22Rv1 (cell line): ENCODE data around the gene MYH16.
"Not testable (repeated sequence)": the region's sequence is repeated elsewhere in the genome, so short reads cannot be mapped to it uniquely, and the experiment has no call there.

Source experiments
- H3K27ac ChIP-seq: fragments of 450-650 bp; 2 replicates; pipeline ENCODE4 v1.5.1; 2017
- ZFX ChIP-seq: fragments of 450-650 bp; IDR thresholded peaks from 2 replicates; pipeline ENCODE4 v1.6.1; 2017; ENCODE audit warnings: antibody characterized with exemption, borderline replicate concordance
- TF ChIP-seq, protein P1 (sequence below): fragments of 450-650 bp; IDR thresholded peaks from 2 replicates; pipeline ENCODE4 v1.5.1; 2017; ENCODE audit warnings: mild to moderate bottlenecking

MYH16 gene

DNA sequence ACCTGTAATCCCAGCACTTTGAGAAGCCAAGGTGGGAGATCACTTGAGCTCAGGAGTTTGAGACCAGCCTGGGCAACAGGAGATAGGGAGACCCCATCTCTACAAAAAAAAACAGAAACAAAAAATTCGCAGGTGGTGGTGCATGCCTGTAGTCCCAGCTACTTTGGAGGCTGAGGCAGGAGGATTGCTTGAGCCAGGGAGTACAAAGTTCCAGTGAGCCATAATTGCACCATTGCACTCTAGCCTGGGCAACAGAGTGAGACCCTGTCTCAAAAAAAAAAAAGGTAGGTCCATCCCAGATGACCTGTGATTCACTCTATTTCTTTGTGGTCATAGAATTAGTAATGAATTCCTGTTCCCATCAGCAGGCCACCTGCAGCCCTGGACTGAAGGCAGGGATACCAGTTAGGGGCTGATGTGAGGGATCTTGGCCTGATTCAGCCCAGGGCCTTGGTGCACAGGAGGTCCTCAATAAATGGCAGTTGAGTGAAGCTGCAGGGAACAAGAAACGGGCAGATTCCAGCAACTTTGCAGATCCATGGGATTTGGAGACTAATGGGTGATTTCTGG, at the start of gene MYH16:
TSS of gene MYH16 (plus strand) at position 364 of the 570 bp plus-strand sequence.
- TF ChIP-seq, protein P1, sequence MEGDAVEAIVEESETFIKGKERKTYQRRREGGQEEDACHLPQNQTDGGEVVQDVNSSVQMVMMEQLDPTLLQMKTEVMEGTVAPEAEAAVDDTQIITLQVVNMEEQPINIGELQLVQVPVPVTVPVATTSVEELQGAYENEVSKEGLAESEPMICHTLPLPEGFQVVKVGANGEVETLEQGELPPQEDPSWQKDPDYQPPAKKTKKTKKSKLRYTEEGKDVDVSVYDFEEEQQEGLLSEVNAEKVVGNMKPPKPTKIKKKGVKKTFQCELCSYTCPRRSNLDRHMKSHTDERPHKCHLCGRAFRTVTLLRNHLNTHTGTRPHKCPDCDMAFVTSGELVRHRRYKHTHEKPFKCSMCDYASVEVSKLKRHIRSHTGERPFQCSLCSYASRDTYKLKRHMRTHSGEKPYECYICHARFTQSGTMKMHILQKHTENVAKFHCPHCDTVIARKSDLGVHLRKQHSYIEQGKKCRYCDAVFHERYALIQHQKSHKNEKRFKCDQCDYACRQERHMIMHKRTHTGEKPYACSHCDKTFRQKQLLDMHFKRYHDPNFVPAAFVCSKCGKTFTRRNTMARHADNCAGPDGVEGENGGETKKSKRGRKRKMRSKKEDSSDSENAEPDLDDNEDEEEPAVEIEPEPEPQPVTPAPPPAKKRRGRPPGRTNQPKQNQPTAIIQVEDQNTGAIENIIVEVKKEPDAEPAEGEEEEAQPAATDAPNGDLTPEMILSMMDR = no peak
- no peak for TF ChIP-seq ZFX
- H3K27ac ChIP-seq = no peak within 1 kb of the TSS

DNA sequence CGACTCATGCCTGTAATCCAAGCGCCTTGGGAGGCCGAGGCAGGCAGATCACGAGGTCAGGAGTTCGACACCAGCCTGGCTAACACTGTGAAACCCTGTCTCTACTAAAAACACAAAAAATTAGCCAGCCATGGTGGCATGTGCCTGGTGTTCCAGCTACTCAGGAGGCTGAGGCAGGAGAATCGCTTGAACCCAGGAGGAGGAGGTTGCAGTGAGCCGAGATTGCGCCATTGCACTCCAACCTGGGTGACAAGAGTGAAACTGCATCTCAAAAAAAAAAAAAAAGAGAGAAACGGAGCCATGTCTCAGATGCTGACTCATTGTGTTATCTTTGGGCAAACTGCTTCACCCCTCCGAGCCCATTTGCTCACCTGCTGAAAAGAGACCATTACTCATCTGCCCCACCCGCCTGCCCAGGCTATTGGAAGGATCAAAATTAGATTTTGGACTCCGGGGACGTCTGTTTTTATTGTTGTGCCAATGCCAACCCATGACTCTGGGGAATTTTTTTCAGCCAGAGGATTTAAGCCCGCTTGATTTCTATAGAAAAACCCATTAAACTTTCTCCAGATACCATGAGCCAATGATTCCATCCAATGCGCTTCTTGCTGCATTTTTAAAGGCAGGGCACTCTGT, 48.3 kb upstream of the MYH16 start:
- H3K27ac ChIP-seq = 0 out of 2 replicates have a peak overlapping the region, but pooled peaks have one; percentile 2

DNA sequence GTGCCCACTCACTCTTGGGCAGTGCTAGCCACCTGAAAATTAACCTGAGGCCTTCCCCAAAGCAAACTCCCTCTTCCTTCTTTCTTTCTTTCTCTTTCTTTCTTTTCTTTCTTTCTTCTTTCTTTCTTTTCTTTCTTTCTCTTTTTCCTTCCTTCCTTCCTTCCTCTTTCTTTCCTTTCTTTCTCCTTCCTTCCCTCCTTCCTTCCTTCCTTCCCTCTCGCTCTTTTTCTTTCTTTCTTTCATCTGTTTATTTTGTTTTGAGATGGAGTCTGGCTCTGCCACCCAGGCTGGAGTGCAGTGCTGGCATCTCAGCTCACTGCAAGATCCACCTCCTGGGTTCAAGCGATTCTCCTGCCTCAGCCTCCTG, 47.8 kb upstream of the MYH16 start:
- TF ChIP-seq ZFX = no peak
- TF ChIP-seq, protein P1 = no peak
- H3K27ac ChIP-seq = 0 out of 2 replicates have a peak overlapping the region, but pooled peaks have one; percentile 2

DNA sequence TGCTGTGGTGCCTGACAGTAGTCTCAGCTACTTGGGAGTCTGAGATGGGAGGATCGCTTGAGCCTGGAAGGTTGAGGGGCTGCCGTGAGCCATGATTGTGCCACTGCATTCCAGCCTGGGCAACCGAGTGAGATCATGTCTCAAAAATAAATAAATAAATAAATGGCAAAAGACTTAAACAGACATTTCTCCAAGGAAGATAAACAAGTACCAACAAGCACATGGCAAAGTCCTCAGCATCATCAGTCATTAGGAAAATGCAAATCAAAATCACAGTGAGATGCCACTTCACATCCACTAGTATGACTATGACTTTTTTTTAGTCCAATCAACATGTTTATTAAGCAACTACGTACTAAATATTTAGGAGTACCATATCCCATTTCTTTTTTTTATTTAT, 43.4 kb upstream of the MYH16 start:
- no peak overlapping the region for H3K27ac ChIP-seq
- TF ChIP-seq ZFX = no peak
- TF ChIP-seq, protein P1 = no peak

- TF ChIP-seq ZFX = no peak
- TF ChIP-seq, protein P1 = no peak
- H3K27ac ChIP-seq = no peak overlapping the region
These were observed 40.4 kb upstream of the MYH16 start for GRCh38 chr7:99232082-99232770.

- H3K27ac ChIP-seq = not testable (repeated sequence)
These were observed 39.7 kb upstream of the MYH16 start for GRCh38 chr7:99232955-99233354.

GRCh38 chr7:99234185-99234584, 38.5 kb upstream of the MYH16 start:
- no peak overlapping the region for H3K27ac ChIP-seq
- TF ChIP-seq, protein P1 = no peak
- no peak for TF ChIP-seq ZFX

GRCh38 chr7:99235925-99236324, 36.7 kb upstream of the MYH16 start:
- H3K27ac ChIP-seq = no peak overlapping the region
- TF ChIP-seq ZFX = no peak
- TF ChIP-seq, protein P1 = no peak

DNA sequence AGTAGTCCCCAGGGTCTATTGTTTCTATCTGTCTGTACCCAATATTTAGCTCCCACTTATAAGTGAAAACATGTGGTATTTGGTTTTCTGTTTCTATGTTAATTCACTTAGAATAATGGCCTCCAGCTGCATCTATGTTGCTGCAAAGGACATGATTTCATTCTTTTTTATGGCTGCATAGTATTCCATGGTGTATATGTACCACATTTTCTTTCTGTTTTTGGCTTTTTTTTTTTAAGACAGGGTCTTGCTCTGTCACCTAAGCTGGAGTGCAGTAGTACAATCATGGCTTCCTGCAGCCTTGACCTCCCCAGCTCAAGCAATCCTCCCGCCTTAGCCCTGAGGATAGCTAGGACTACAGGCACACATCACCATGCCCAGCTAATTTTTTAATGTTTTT, 34.8 kb upstream of the MYH16 start:
- not testable (repeated sequence) for H3K27ac ChIP-seq
